DND-41 (cell line): Measurements from ENCODE around the gene CHRNA9.

Source experiments
- ATAC-seq: fragments of 200-7000 bp; cut with Tn5 transposase; 3 replicates; pipeline ENCODE4 v1.9.1; 2021; ENCODE audit warnings: low read depth; ENCODE audit not compliant: insufficient read depth
- DNase-seq: peaks from one replicate; pipeline ENCODE4 v3.0.0-alpha.2; 2020
- H2AFZ ChIP-seq: 2 replicates; pipeline ENCODE4 v1.6.0; 2012; ENCODE audit warnings: low read depth, low read length
- H3K27ac ChIP-seq: 2 replicates; pipeline ENCODE4 v1.5.1; 2012; ENCODE audit warnings: low read length, inconsistent platforms
- H3K27me3 ChIP-seq: fragments of 200-600 bp; sonication (generic); 2 replicates; pipeline ENCODE4 v1.6.0; 2012; ENCODE audit warnings: low read length, mild to moderate bottlenecking, inconsistent platforms; ENCODE audit not compliant: insufficient read depth, poor library complexity
- H3K36me3 ChIP-seq: 2 replicates; pipeline ENCODE4 v1.5.1; 2012; ENCODE audit warnings: low read length, inconsistent platforms; ENCODE audit not compliant: insufficient read depth
- H3K4me1 ChIP-seq: 2 replicates; pipeline ENCODE4 v1.5.1; 2012; ENCODE audit warnings: mild to moderate bottlenecking, low read length; ENCODE audit not compliant: insufficient read depth
- H3K4me2 ChIP-seq: 2 replicates; pipeline ENCODE4 v1.6.0; 2012; ENCODE audit warnings: mild to moderate bottlenecking, moderate library complexity, low read length, inconsistent platforms; ENCODE audit not compliant: insufficient read depth
- H3K4me3 ChIP-seq, 2 experiments: fragments of 200-600 bp in 1 of 2; shearing (Covaris generic) in 1 of 2; 2 replicates each; pipeline ENCODE4 v1.5.1; 2012 to 2016; ENCODE audit warnings: inconsistent platforms in 2 of 2, low read length in 2 of 2, mild to moderate bottlenecking in 2 of 2, low read depth in 1 of 2, moderate library complexity in 1 of 2
- H3K79me2 ChIP-seq: 2 replicates; pipeline ENCODE4 v1.6.0; 2012; ENCODE audit warnings: low read length, inconsistent platforms; ENCODE audit not compliant: insufficient read depth
- H3K9ac ChIP-seq: 2 replicates; pipeline ENCODE4 v1.6.0; 2012; ENCODE audit warnings: low read depth, mild to moderate bottlenecking, inconsistent platforms, low read length, moderate library complexity
- H3K9me3 ChIP-seq: 2 replicates; pipeline ENCODE4 v1.5.1; 2012; ENCODE audit warnings: low read length, moderate library complexity, mild to moderate bottlenecking, inconsistent platforms; ENCODE audit not compliant: insufficient read depth, severe bottlenecking
- H4K20me1 ChIP-seq: 2 replicates; pipeline ENCODE4 v1.6.0; 2012; ENCODE audit warnings: low read length; ENCODE audit not compliant: insufficient read depth
- EZH2 ChIP-seq: IDR thresholded peaks from 3 replicates; pipeline ENCODE4 v1.6.1; 2012; ENCODE audit warnings: borderline replicate concordance, low read depth, mild to moderate bottlenecking, moderate library complexity, low read length, inconsistent platforms; ENCODE audit not compliant: severe bottlenecking
- TF ChIP-seq, protein P1 (sequence below): IDR thresholded peaks from 2 replicates; pipeline ENCODE4 v1.5.1; 2012; ENCODE audit warnings: borderline replicate concordance, low read length, moderate library complexity, mild to moderate bottlenecking; ENCODE audit not compliant: poor library complexity, severe bottlenecking; ENCODE audit errors: extremely low read depth

CHRNA9 gene

DNA sequence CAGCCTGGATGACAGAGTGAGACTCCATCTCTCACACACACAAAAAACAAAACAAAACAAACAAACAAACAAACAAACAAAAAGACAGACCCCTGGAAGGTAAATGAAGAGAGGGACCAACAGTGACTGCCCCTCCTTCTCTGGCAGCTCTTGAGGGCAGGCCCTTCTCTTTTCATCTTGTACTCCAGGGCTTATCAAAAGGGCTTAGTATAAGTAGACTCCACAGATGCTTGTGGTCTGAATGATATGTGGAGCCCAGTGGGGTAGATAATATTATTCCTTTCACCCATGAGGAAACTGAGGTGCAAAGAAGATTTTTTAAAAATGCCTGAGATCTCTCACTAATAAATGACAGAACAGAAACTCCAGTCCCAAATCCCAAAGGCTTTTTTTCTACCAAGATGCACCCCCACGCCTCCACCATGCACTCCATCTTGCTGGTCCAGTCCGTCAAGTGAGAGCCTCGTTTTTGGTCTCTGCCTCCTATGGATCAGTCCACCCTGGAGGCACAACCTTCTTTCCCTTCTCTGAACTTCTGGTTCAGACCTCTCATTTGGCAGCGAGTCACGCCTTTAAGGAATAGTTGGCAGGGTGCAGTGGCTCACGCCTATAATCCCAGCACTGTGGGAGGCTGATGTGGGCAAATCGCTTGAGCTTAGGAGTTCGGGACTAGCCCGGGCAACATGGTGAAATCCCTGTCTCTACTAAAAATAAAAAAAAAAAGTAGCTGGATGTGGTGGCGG, 17.0 kb upstream of the CHRNA9 start:
- Histone ChIP-seq H3K79me2 (no peaks in the 10 kb centered on the region), H3K4me1 (peaks cover 16% of the 10 kb centered on the region), H3K27ac (no peak overlapping the region), H4K20me1 (no peaks in the 10 kb centered on the region), H3K4me2 (no peak overlapping the region), H2AFZ (no peak overlapping the region), H3K36me3 (no peaks in the 10 kb centered on the region), H3K27me3 (no peaks in the 10 kb centered on the region), H3K9ac (no peak overlapping the region), H3K9me3 (no peaks in the 10 kb centered on the region), H3K4me3 (no peak overlapping the region)
- ATAC-seq (no peak), DNase-seq (no peak)
- TF ChIP-seq, protein P1, sequence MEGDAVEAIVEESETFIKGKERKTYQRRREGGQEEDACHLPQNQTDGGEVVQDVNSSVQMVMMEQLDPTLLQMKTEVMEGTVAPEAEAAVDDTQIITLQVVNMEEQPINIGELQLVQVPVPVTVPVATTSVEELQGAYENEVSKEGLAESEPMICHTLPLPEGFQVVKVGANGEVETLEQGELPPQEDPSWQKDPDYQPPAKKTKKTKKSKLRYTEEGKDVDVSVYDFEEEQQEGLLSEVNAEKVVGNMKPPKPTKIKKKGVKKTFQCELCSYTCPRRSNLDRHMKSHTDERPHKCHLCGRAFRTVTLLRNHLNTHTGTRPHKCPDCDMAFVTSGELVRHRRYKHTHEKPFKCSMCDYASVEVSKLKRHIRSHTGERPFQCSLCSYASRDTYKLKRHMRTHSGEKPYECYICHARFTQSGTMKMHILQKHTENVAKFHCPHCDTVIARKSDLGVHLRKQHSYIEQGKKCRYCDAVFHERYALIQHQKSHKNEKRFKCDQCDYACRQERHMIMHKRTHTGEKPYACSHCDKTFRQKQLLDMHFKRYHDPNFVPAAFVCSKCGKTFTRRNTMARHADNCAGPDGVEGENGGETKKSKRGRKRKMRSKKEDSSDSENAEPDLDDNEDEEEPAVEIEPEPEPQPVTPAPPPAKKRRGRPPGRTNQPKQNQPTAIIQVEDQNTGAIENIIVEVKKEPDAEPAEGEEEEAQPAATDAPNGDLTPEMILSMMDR, result no peak
- no peak for TF ChIP-seq EZH2

DNA sequence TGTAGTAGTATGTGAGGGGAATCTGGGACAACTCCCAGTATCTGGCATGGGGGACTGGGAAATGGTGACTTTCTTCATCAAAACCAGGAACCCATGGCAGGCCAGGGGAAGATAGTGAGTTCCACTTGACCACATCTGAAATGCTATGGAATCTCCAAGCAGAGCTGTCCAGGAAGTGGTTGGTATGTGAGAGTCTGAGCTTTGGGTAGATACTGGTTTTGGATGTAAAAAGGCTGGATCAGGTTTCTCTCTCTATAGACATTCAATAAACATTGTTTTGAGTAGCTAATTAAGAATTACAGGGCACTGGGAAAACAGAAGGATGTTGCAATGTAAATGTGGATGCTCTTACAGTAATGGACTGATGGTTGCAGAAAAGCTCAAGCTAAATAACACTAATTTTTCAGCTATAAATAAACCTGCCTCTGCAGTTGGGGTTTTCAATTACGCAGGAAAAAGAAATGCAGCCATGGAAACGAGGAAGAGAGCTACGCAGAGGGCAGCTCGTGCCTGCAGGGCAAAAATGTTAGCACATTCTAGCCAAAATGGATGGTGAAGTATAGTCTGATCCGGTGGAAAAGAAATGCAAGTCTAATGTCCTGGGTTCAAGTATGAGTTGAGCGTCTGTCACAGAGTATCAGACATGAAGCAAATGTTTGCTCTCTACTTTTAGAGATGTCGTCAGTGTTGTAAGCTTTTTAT, 13.4 kb upstream of the CHRNA9 start:
- peaks cover 11% of the 10 kb centered on the region for H3K4me1 ChIP-seq
- TF ChIP-seq, protein P1, result no peak
- no peak overlapping the region for H3K27ac ChIP-seq
- no peak for DNase-seq
- H2AFZ ChIP-seq, result no peak overlapping the region
- no peaks in the 10 kb centered on the region for H3K27me3 ChIP-seq
- no peak overlapping the region for H3K4me3 ChIP-seq
- H3K36me3 ChIP-seq, result no peaks in the 10 kb centered on the region
- H3K4me2 ChIP-seq, result no peak overlapping the region
- H3K9ac ChIP-seq, result no peak overlapping the region
- H3K9me3 ChIP-seq, result no peaks in the 10 kb centered on the region
- no peak for ATAC-seq
- no peaks in the 10 kb centered on the region for H4K20me1 ChIP-seq
- H3K79me2 ChIP-seq, result no peaks in the 10 kb centered on the region

GRCh38 chr4:40322811-40323210, 12.3 kb upstream of the CHRNA9 start:
- H3K27ac ChIP-seq, result no peak overlapping the region
- ATAC-seq (no peak), DNase-seq (no peak)
- no peaks in the 10 kb centered on the region for H3K27me3 ChIP-seq
- no peaks in the 10 kb centered on the region for H3K79me2 ChIP-seq
- no peak overlapping the region for H3K4me2 ChIP-seq
- no peaks in the 10 kb centered on the region for H3K36me3 ChIP-seq
- no peak for TF ChIP-seq EZH2
- TF ChIP-seq, protein P1, result no peak
- H3K9me3 ChIP-seq, result no peaks in the 10 kb centered on the region
- peaks cover 3% of the 10 kb centered on the region for H3K4me1 ChIP-seq
- no peaks in the 10 kb centered on the region for H4K20me1 ChIP-seq
- H3K9ac ChIP-seq, result no peak overlapping the region
- H2AFZ ChIP-seq, result no peak overlapping the region
- H3K4me3 ChIP-seq, result no peak overlapping the region
